IMR-90 (cell line): ENCODE data around the gene LRRC10B. TPM values are rescaled to one million over a fixed set of nuclear protein-coding genes. Genes with fewer than 3 reads are reported as not detected.

Experiments used
- ATAC-seq: fragments of 200-7000 bp; cut with Tn5 transposase; 2 replicates; pipeline ENCODE4 v1.9.1; 2020; ENCODE audit warnings: low read depth, mild to moderate bottlenecking, moderate library complexity
- BruUV-seq: library from RNA; stranded (reverse); fragments of 400-500 nt; replicated peaks from 2 replicates; lab custom pipeline; 2021; lab: Mats Ljungman, UMichigan
- CTCF ChIA-PET: fragments of 300-600 bp; formaldehyde crosslinking; extraction: SDS; loops from one replicate; lab custom pipeline; 2021; ENCODE audit warnings: antibody characterized with exemption; lab: Yijun Ruan, JAX
- POLR2A ChIA-PET: fragments of 300-600 bp; sonication (Branson Sonifier 250); formaldehyde crosslinking; loops from one replicate; lab custom pipeline; 2022; ENCODE audit warnings: antibody characterized with exemption; ENCODE audit not compliant: unreplicated experiment; lab: Charles Lee
- DNase-seq: peaks from one replicate; pipeline ENCODE4 v3.0.0; 2013
- H2AFZ ChIP-seq: replicated peaks from 2 replicates; pipeline ENCODE3; 2013; ENCODE audit warnings: low read length, mild to moderate bottlenecking; ENCODE audit not compliant: poor library complexity
- H2AK5ac ChIP-seq: 2 replicates; pipeline ENCODE4 v1.6.1; 2013; ENCODE audit warnings: low read depth, low read length, inconsistent platforms
- H2AK9ac ChIP-seq: replicated peaks from 2 replicates; pipeline ENCODE3; 2013; ENCODE audit warnings: mild to moderate bottlenecking, low read depth, low read length, moderate library complexity; ENCODE audit not compliant: poor library complexity
- H2BK120ac ChIP-seq: 2 replicates; pipeline ENCODE4 v1.6.1; 2013; ENCODE audit warnings: low read depth, low read length, inconsistent platforms
- H2BK15ac ChIP-seq: 3 replicates; pipeline ENCODE4 v1.6.1; 2013; ENCODE audit warnings: low read depth, low read length, inconsistent platforms
- H2BK20ac ChIP-seq: 2 replicates; pipeline ENCODE4 v1.6.1; 2013; ENCODE audit warnings: low read depth, mild to moderate bottlenecking, inconsistent platforms, low read length, moderate library complexity
- H2BK5ac ChIP-seq: 2 replicates; pipeline ENCODE4 v1.6.1; 2013; ENCODE audit warnings: mild to moderate bottlenecking, low read depth, low read length, inconsistent platforms; ENCODE audit not compliant: poor library complexity, severe bottlenecking
- H3K14ac ChIP-seq: replicated peaks from 2 replicates; pipeline ENCODE4 v1.6.1; 2013; ENCODE audit warnings: low read depth, low read length, inconsistent platforms
- H3K18ac ChIP-seq: 2 replicates; pipeline ENCODE4 v1.6.1; 2013; ENCODE audit warnings: low read depth, low read length, control low read depth
- H3K23ac ChIP-seq: 2 replicates; pipeline ENCODE4 v1.6.1; 2013; ENCODE audit warnings: low read depth, low read length, inconsistent platforms
- H3K27ac ChIP-seq: 2 replicates; pipeline ENCODE4 v1.5.1; 2013; ENCODE audit warnings: mild to moderate bottlenecking, control low read depth, low read length; ENCODE audit not compliant: insufficient read depth
- H3K27me3 ChIP-seq: 2 replicates; pipeline ENCODE4 v1.6.1; 2013; ENCODE audit warnings: low read length; ENCODE audit not compliant: control insufficient read depth, insufficient read depth
- H3K36me3 ChIP-seq: 2 replicates; pipeline ENCODE4 v1.6.1; 2013; ENCODE audit warnings: low read length, mixed read lengths; ENCODE audit not compliant: control insufficient read depth, insufficient read depth
- H3K4ac ChIP-seq: 2 replicates; pipeline ENCODE4 v1.6.1; 2013; ENCODE audit warnings: low read depth, low read length, inconsistent platforms
- H3K4me1 ChIP-seq: 2 replicates; pipeline ENCODE4 v1.6.1; 2013; ENCODE audit warnings: low read length, mixed read lengths; ENCODE audit not compliant: control insufficient read depth, insufficient read depth
- H3K4me2 ChIP-seq: 2 replicates; pipeline ENCODE4 v1.6.1; 2013; ENCODE audit warnings: low read depth, mild to moderate bottlenecking, control low read depth, low read length, moderate library complexity
- H3K4me3 ChIP-seq: 2 replicates; pipeline ENCODE4 v1.5.1; 2013; ENCODE audit warnings: low read depth, mild to moderate bottlenecking, control low read depth, low read length, moderate library complexity; ENCODE audit not compliant: insufficient read depth
- H3K56ac ChIP-seq: 2 replicates; pipeline ENCODE4 v1.6.1; 2013; ENCODE audit warnings: low read length, inconsistent platforms; ENCODE audit not compliant: insufficient read depth; ENCODE audit errors: extremely low read depth
- H3K79me1 ChIP-seq, 2 experiments: 2 replicates each; pipeline ENCODE4 v1.6.1; 2013; ENCODE audit warnings: low read length in 2 of 2, inconsistent platforms in 1 of 2, low read depth in 1 of 2
- H3K9ac ChIP-seq: 2 replicates; pipeline ENCODE4 v1.6.1; 2013; ENCODE audit warnings: low read depth, low read length, control low read depth
- H3K9me1 ChIP-seq: 2 replicates; pipeline ENCODE4 v1.6.1; 2013; ENCODE audit warnings: low read length, inconsistent platforms; ENCODE audit not compliant: insufficient read depth
- H3K9me3 ChIP-seq: 2 replicates; pipeline ENCODE4 v1.6.1; 2013; ENCODE audit warnings: low read length; ENCODE audit not compliant: control insufficient read depth, insufficient read depth
- H4K20me1 ChIP-seq: 2 replicates; pipeline ENCODE4 v1.6.1; 2013; ENCODE audit warnings: low read length, inconsistent platforms; ENCODE audit not compliant: insufficient read depth
- H4K5ac ChIP-seq: 2 replicates; pipeline ENCODE4 v1.6.1; 2013; ENCODE audit warnings: mild to moderate bottlenecking, low read depth, low read length, control low read depth
- H4K8ac ChIP-seq, 2 experiments: 2 replicates each; pipeline ENCODE4 v1.6.1; 2013; ENCODE audit warnings: low read depth in 2 of 2, low read length in 2 of 2, control low read depth in 1 of 2, inconsistent platforms in 1 of 2
- H4K91ac ChIP-seq: 2 replicates; pipeline ENCODE4 v1.6.1; 2013; ENCODE audit warnings: low read depth, low read length, inconsistent platforms; ENCODE audit not compliant: insufficient read depth
- BHLHE40 ChIP-seq: fragments of 150-350 bp; IDR thresholded peaks from 2 replicates; pipeline ENCODE4 v1.6.1; 2016; ENCODE audit warnings: mild to moderate bottlenecking, low read depth, low read length
- CEBPB ChIP-seq: IDR thresholded peaks from 2 replicates; pipeline ENCODE4 v1.6.1; 2012; ENCODE audit warnings: low read depth, low read length, improper control_type of control experiment
- CHD1 ChIP-seq: IDR thresholded peaks from 2 replicates; pipeline ENCODE4 v1.6.1; 2012; ENCODE audit warnings: low read depth, low read length, improper control_type of control experiment
- CTCF ChIP-seq: conservative IDR thresholded peaks from 2 replicates; pipeline ENCODE4 v1.5.1; 2012; ENCODE audit warnings: mild to moderate bottlenecking, low read depth, low read length, improper control_type of control experiment
- ELK1 ChIP-seq: fragments of 150-350 bp; IDR thresholded peaks from 2 replicates; pipeline ENCODE4 v1.6.1; 2016; ENCODE audit warnings: low read depth, mild to moderate bottlenecking, low read length, moderate library complexity, borderline replicate concordance
- FOS ChIP-seq: fragments of 150-350 bp; IDR thresholded peaks from 2 replicates; pipeline ENCODE4 v1.6.1; 2016; ENCODE audit warnings: low read depth, low read length
- MAFK ChIP-seq: IDR thresholded peaks from 2 replicates; pipeline ENCODE4 v1.6.1; 2012; ENCODE audit warnings: low read depth, low read length, improper control_type of control experiment
- MAZ ChIP-seq: IDR thresholded peaks from 2 replicates; pipeline ENCODE4 v1.6.1; 2012; ENCODE audit warnings: low read depth, mild to moderate bottlenecking, low read length, improper control_type of control experiment, moderate library complexity, borderline replicate concordance
- NFE2L2 ChIP-seq: fragments of 150-350 bp; IDR thresholded peaks from 2 replicates; pipeline ENCODE4 v1.6.1; 2016; ENCODE audit warnings: low read depth, mild to moderate bottlenecking, low read length
- POLR2A ChIP-seq: IDR thresholded peaks from 2 replicates; pipeline ENCODE4 v1.6.1; 2012; ENCODE audit warnings: mild to moderate bottlenecking, low read depth, low read length
- RAD21 ChIP-seq: IDR thresholded peaks from 2 replicates; pipeline ENCODE4 v1.6.1; 2012; ENCODE audit warnings: low read length, improper control_type of control experiment
- RCOR1 ChIP-seq: IDR thresholded peaks from 2 replicates; pipeline ENCODE4 v1.6.1; 2012; ENCODE audit warnings: mild to moderate bottlenecking, low read length, improper control_type of control experiment; ENCODE audit not compliant: insufficient replicate concordance
- RFX5 ChIP-seq: IDR thresholded peaks from 2 replicates; pipeline ENCODE4 v1.8.0; 2012; ENCODE audit warnings: low read depth, mild to moderate bottlenecking, low read length, moderate library complexity
- SMC3 ChIP-seq: fragments of 150-350 bp; IDR thresholded peaks from 2 replicates; pipeline ENCODE4 v1.6.1; 2016; ENCODE audit warnings: low read depth, mild to moderate bottlenecking, antibody characterized with exemption, low read length, moderate library complexity
- USF2 ChIP-seq: fragments of 150-350 bp; IDR thresholded peaks from 2 replicates; pipeline ENCODE4 v1.6.1; 2017; ENCODE audit warnings: mild to moderate bottlenecking, antibody characterized with exemption, low read length, low read depth
- WGBS, 2 experiments: methylation state at CpG; one replicate each; pipeline versions ENCODE4 v1.1.5 to v1.1.7; 2013; ENCODE audit warnings: missing lambda C conversion rate in 2 of 2; ENCODE audit not compliant: insufficient read length in 1 of 2; ENCODE audit errors: extremely low coverage in 2 of 2; 5-methylcytosine and 5-hydroxymethylcytosine counted together
- dilution Hi-C: fragments of 300-500 bp; cut with HindIII; formaldehyde crosslinking; loops from one replicate; pipeline ENCODE4 v1.14.3; 2018; ENCODE audit warnings: low sequenced_read_pairs; ENCODE audit not compliant: unreplicated experiment
- in situ Hi-C: fragments of 300-500 bp; cut with MboI; formaldehyde crosslinking; loops from 3 replicates; pipeline ENCODE4 v1.14.3; 2019; ENCODE audit warnings: low sequenced_read_pairs, inconsistent platforms, mixed read lengths
- intact Hi-C: fragments of 100-400 bp; cut with micrococcal nuclease; formaldehyde crosslinking; loops from 2 replicates; pipeline ENCODE4 v1.10.0; 2022
- polyA plus RNA-seq, 3 experiments: library from polyadenylated mRNA; depleted of rRNA; stranded (reverse); fragments of >200 nt; gene quantifications; 2 replicates each; pipeline ENCODE4 v1.2.3, GENCODE V29; 2012; ENCODE audit warnings: low replicate concordance in 1 of 3
- total RNA-seq: library from RNA; depleted of rRNA; stranded (reverse); fragments of >200 nt; gene quantifications from 2 replicates; pipeline ENCODE4 v1.2.3, GENCODE V29; 2012

LRRC10B gene
- total and polyA plus RNA-seq, 2 of the 4 experiments (the other 2 are of a cell fraction), result not detected

GRCh38 chr11:61514050-61514917 lies 5.7 kb downstream of the LRRC10B start:
- in situ Hi-C loops (no loop called here), dilution Hi-C loops (no loop called here), intact Hi-C loops (no loop called here)
- no peak overlapping the region for H3K4me2 ChIP-seq
- ATAC-seq (no peak), DNase-seq (no peak)
- no peak overlapping the region for H3K23ac ChIP-seq
- H3K9me3 ChIP-seq, result no peaks in the 10 kb centered on the region
- H3K4ac ChIP-seq, result no peak overlapping the region
- H2AK5ac ChIP-seq, result no peak overlapping the region
- no peaks in the 10 kb centered on the region for H3K36me3 ChIP-seq
- H3K79me1 ChIP-seq, result no peaks in the 10 kb centered on the region
- H3K14ac ChIP-seq, result no peak overlapping the region
- H2BK20ac ChIP-seq, result no peak overlapping the region
- BruUV-seq, result no TSS peak
- no peak overlapping the region for H2BK120ac ChIP-seq
- TF ChIP-seq POLR2A (no peak), BHLHE40 (no peak), SMC3 (no peak), USF2 (no peak), RFX5 (no peak), RCOR1 (no peak), CTCF (no peak), MAZ (no peak), FOS (no peak), CEBPB (no peak), CHD1 (no peak), MAFK (no peak), NFE2L2 (no peak), ELK1 (no peak), RAD21 (no peak)
- no peaks in the 10 kb centered on the region for H3K4me1 ChIP-seq
- H3K27ac ChIP-seq, result no peak overlapping the region
- CTCF ChIA-PET, result interaction anchor here (0.6 to 1.8 kb wide), 3 partner anchors 17 to 164 kb away, joined by 3 to 7 read pairs (median 3); no protein-coding TSS in a partner anchor
- H2AFZ ChIP-seq, result no peak overlapping the region
- no peak overlapping the region for H3K56ac ChIP-seq
- H3K9me1 ChIP-seq, result no peaks in the 10 kb centered on the region
- POLR2A ChIA-PET, result no interaction called here
- no peak overlapping the region for H3K18ac ChIP-seq
- 54% methylated on average over 5 of the region's 11 CpGs; no CpG with 5 or more reads in 1 of the 2 experiments for WGBS, 2 experiments
- H4K91ac ChIP-seq, result no peak overlapping the region
- H4K5ac ChIP-seq, result no peak overlapping the region
- peaks cover 43% of the 10 kb centered on the region for H3K27me3 ChIP-seq
- peaks cover 7% of the 10 kb centered on the region; the same call in 1 of the 2 replicates for H4K20me1 ChIP-seq
- no peak overlapping the region for H2BK15ac ChIP-seq
- peak overlapping the region; percentile 28 for H2AK9ac ChIP-seq
- H3K4me3 ChIP-seq, result no peak overlapping the region
- no peak overlapping the region for H4K8ac ChIP-seq
- H3K9ac ChIP-seq, result no peak overlapping the region
- no peak overlapping the region for H2BK5ac ChIP-seq
